Activated CD8-positive, alpha-beta memory T cell treated with anti-CD3 and anti-CD28 coated beads for 36 hours (primary cell): Measurements from ENCODE around the gene VLDLR. TPM values are rescaled to one million over a fixed set of nuclear protein-coding genes. Genes with fewer than 3 reads are reported as not detected.

Experiments used
- CTCF ChIA-PET: fragments of 350-600 bp; sonication (Branson Sonifier 250); formaldehyde crosslinking; loops from one replicate; lab custom pipeline; 2021; ENCODE audit warnings: antibody characterized with exemption; lab: Charles Lee
- POLR2A ChIA-PET: fragments of 350-600 bp; sonication (Branson Sonifier 250); formaldehyde crosslinking; loops from one replicate; lab custom pipeline; 2021; ENCODE audit warnings: antibody characterized with exemption; lab: Charles Lee
- total RNA-seq, 2 experiments: library from RNA; stranded (reverse); gene quantifications; one replicate each; pipeline ENCODE4 v1.2.3, GENCODE V29; 2021

Gene VLDLR
- total RNA-seq: 10 to 100 TPM in 1 of 2 experiments, 1 to 10 TPM in 1; 8.7 to 10.1 TPM

- ChIA-PET POLR2A (interaction anchor here (0.9 kb wide), 1 partner anchor 905 kb away, joined by 3 read pairs; no protein-coding TSS in a partner anchor), CTCF (interaction anchor here (1.2 kb wide), 1 partner anchor 27 kb away, joined by 3 read pairs; no protein-coding TSS in a partner anchor)
These were observed at the start of gene VLDLR for GRCh38 chr9:2621722-2622460. Gene VLDLR (plus strand): TSS chr9:2621787. CDS start chr9:2622190, 403 bp downstream.

GRCh38 chr9:2574203-2574602 is 47.4 kb upstream of the VLDLR start:
- ChIA-PET POLR2A (no interaction called here), CTCF (no interaction called here)

GRCh38 chr9:2576631-2577030 is 45.0 kb upstream of the VLDLR start:
- ChIA-PET CTCF (no interaction called here), POLR2A (no interaction called here)

- POLR2A ChIA-PET: no interaction called here
- CTCF ChIA-PET: no interaction called here
These were observed 38.1 kb upstream of the VLDLR start for GRCh38 chr9:2583308-2584013.

GRCh38 chr9:2591967-2592366 is 29.6 kb upstream of the VLDLR start:
- ChIA-PET POLR2A (no interaction called here), CTCF (no interaction called here)

GRCh38 chr9:2593744-2594143 is 27.8 kb upstream of the VLDLR start:
- CTCF ChIA-PET: no interaction called here
- POLR2A ChIA-PET: no interaction called here

- ChIA-PET POLR2A (no interaction called here), CTCF (no interaction called here)
These were observed 25.6 kb upstream of the VLDLR start for GRCh38 chr9:2595973-2596372.

- POLR2A ChIA-PET: no interaction called here
These were observed 24.1 kb upstream of the VLDLR start for GRCh38 chr9:2597483-2597882.

GRCh38 chr9:2599896-2600295 is 21.7 kb upstream of the VLDLR start:
- ChIA-PET POLR2A (no interaction called here), CTCF (no interaction called here)

More at GRCh38 chr9:2597483-2597882, 24.1 kb upstream of the VLDLR start:
- CTCF ChIA-PET: no interaction called here

- CTCF ChIA-PET: no interaction called here
- POLR2A ChIA-PET: no interaction called here
These were observed 21.3 kb upstream of the VLDLR start for GRCh38 chr9:2600307-2600706.

- ChIA-PET CTCF (no interaction called here), POLR2A (no interaction called here)
These were observed 19.7 kb upstream of the VLDLR start for GRCh38 chr9:2601785-2602378.

GRCh38 chr9:2602704-2603116 is 18.9 kb upstream of the VLDLR start:
- ChIA-PET POLR2A (no interaction called here), CTCF (no interaction called here)

- ChIA-PET CTCF (no interaction called here), POLR2A (no interaction called here)
These were observed 18.0 kb upstream of the VLDLR start for GRCh38 chr9:2603621-2604020.

GRCh38 chr9:2605246-2605645 is 16.3 kb upstream of the VLDLR start:
- ChIA-PET CTCF (no interaction called here), POLR2A (no interaction called here)

- ChIA-PET POLR2A (no interaction called here), CTCF (no interaction called here)
These were observed 13.3 kb upstream of the VLDLR start for GRCh38 chr9:2608276-2608675.

- CTCF ChIA-PET: no interaction called here
These were observed 10.6 kb upstream of the VLDLR start for GRCh38 chr9:2610985-2611384.

GRCh38 chr9:2611961-2612360 is 9.6 kb upstream of the VLDLR start:
- CTCF ChIA-PET: no interaction called here
- POLR2A ChIA-PET: no interaction called here

More at GRCh38 chr9:2610985-2611384, 10.6 kb upstream of the VLDLR start:
- POLR2A ChIA-PET: no interaction called here

- ChIA-PET CTCF (no interaction called here), POLR2A (interaction anchor here (0.5 kb wide), 1 partner anchor 230 kb away, joined by 3 read pairs; no protein-coding TSS in a partner anchor)
These were observed 7.8 kb upstream of the VLDLR start for GRCh38 chr9:2613730-2614271.

GRCh38 chr9:2615497-2615896 is 6.1 kb upstream of the VLDLR start:
- POLR2A ChIA-PET: no interaction called here
- CTCF ChIA-PET: no interaction called here
